Calu3 (cell line): Measurements from ENCODE around the gene MND1. TPM values are rescaled to one million over a fixed set of nuclear protein-coding genes. Genes with fewer than 3 reads are reported as not detected.
A peak's percentile ranks its signal among the peaks of the same experiment; 100 is the strongest.

Experiments
- BruUV-seq: library from RNA; stranded (reverse); fragments of 400-500 nt; replicated peaks from 2 replicates; lab custom pipeline; 2021; lab: Mats Ljungman, UMichigan
- CTCF ChIA-PET: fragments of 300-600 bp; sonication (Branson Sonifier 250); formaldehyde crosslinking; loops from one replicate; lab custom pipeline; 2022; ENCODE audit warnings: antibody characterized with exemption; lab: Charles Lee
- DNase-seq: peaks from one replicate; pipeline ENCODE4 v3.0.0; 2022
- H3K27ac Mint-ChIP-seq: one replicate; pipeline ENCODE4 v1.8.0; 2022; ENCODE audit warnings: mixed read lengths; ENCODE audit not compliant: unreplicated experiment
- H3K27me3 Mint-ChIP-seq: one replicate; pipeline ENCODE4 v1.8.0; 2022; ENCODE audit warnings: mixed read lengths; ENCODE audit not compliant: unreplicated experiment
- H3K36me3 Mint-ChIP-seq: one replicate; pipeline ENCODE4 v1.8.0; 2022; ENCODE audit warnings: mild to moderate bottlenecking, moderate library complexity, mixed read lengths; ENCODE audit not compliant: insufficient read depth, unreplicated experiment
- H3K4me1 Mint-ChIP-seq: one replicate; pipeline ENCODE4 v1.8.0; 2022; ENCODE audit warnings: mild to moderate bottlenecking, low read depth, mixed read lengths; ENCODE audit not compliant: unreplicated experiment
- H3K4me3 Mint-ChIP-seq: one replicate; pipeline ENCODE4 v1.8.0; 2022; ENCODE audit warnings: mild to moderate bottlenecking, low read depth, moderate library complexity, mixed read lengths; ENCODE audit not compliant: unreplicated experiment
- H3K9me3 Mint-ChIP-seq: one replicate; pipeline ENCODE4 v1.8.0; 2022; ENCODE audit warnings: low read depth, mixed read lengths; ENCODE audit not compliant: unreplicated experiment
- intact Hi-C: fragments of 100-400 bp; cut with micrococcal nuclease; formaldehyde crosslinking; loops from one replicate; pipeline ENCODE4 v1.10.0; 2022; ENCODE audit not compliant: unreplicated experiment
- total RNA-seq: library from RNA; stranded (reverse); gene quantifications from 2 replicates; pipeline ENCODE4 v1.2.3, GENCODE V29; 2022
- TF ChIP-seq, protein P1 (sequence below): fragments of 200-600 bp; IDR thresholded peaks from one replicate; pipeline ENCODE4 v1.8.0; 2022; ENCODE audit warnings: antibody characterized with exemption; ENCODE audit not compliant: unreplicated experiment

MND1 gene
- total RNA-seq, 1 experiment from 2014 or later, result 12.6 TPM

DNA sequence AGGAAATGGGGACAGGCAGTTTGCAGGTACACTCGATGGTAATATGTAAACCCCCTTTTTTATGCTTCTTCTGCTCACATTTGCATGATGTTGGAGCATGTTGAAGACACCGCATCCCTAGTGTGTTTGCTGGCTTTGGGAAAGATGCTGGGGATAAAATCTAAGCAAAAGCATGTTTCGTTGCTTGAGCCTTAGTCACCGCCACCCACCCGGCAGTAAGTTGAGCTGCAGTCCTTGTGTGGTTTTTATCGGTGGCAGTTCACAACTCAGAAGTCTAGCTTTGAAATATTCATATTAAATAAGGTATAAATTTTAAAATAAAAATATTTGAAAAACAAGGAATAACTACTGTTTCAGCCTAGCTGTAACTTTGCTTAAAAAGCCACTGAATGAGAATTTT, 21.7 kb upstream of the MND1 start:
- CTCF ChIA-PET, result no interaction called here
- Mint-ChIP-seq H3K4me1 (no peaks in the 10 kb centered on the region), H3K36me3 (peaks cover 14% of the 10 kb centered on the region), H3K27ac (no peak overlapping the region), H3K27me3 (no peaks in the 10 kb centered on the region), H3K9me3 (no peaks in the 10 kb centered on the region), H3K4me3 (no peak overlapping the region)
- BruUV-seq, result no TSS peak
- no peak for DNase-seq
- intact Hi-C loops, result no loop called here
- TF ChIP-seq, protein P1, sequence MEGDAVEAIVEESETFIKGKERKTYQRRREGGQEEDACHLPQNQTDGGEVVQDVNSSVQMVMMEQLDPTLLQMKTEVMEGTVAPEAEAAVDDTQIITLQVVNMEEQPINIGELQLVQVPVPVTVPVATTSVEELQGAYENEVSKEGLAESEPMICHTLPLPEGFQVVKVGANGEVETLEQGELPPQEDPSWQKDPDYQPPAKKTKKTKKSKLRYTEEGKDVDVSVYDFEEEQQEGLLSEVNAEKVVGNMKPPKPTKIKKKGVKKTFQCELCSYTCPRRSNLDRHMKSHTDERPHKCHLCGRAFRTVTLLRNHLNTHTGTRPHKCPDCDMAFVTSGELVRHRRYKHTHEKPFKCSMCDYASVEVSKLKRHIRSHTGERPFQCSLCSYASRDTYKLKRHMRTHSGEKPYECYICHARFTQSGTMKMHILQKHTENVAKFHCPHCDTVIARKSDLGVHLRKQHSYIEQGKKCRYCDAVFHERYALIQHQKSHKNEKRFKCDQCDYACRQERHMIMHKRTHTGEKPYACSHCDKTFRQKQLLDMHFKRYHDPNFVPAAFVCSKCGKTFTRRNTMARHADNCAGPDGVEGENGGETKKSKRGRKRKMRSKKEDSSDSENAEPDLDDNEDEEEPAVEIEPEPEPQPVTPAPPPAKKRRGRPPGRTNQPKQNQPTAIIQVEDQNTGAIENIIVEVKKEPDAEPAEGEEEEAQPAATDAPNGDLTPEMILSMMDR, result no peak

- Mint-ChIP-seq H3K4me3 (no peak overlapping the region), H3K4me1 (no peaks in the 10 kb centered on the region), H3K36me3 (peaks cover 12% of the 10 kb centered on the region), H3K27me3 (no peaks in the 10 kb centered on the region), H3K27ac (no peak overlapping the region), H3K9me3 (no peaks in the 10 kb centered on the region)
- no TSS peak for BruUV-seq
- intact Hi-C loops, result no loop called here
- CTCF ChIA-PET, result no interaction called here
- TF ChIP-seq, protein P1, result no peak
- DNase-seq, result no peak
These were observed 20.4 kb upstream of the MND1 start for GRCh38 chr4:153324046-153324445.

DNA sequence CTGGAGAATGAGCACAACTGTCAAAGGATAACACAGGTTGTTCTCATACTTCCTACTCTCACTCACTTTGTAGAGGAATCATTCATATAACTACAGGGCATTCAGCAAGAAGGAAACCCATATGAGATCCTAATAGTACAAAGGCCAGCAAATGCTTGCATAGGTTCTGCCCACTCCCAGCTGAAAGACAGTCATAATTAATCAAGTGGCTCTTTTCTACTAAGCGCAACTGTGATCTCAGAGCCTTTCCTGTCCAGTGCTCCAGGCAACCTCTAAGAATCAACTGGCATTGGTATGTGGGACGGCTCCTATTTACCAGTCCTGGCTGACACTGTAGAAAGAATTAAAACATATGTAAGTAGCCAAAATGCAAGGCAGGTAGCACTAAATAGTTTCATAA, 18.9 kb upstream of the MND1 start:
- H3K27ac Mint-ChIP-seq, result no peak overlapping the region
- no peak overlapping the region for H3K4me3 Mint-ChIP-seq
- TF ChIP-seq, protein P1, result no peak
- CTCF ChIA-PET, result interaction anchor here (0.7 kb wide), 1 partner anchor 260 kb away, joined by 3 read pairs; no protein-coding TSS in a partner anchor
- no TSS peak for BruUV-seq
- H3K27me3 Mint-ChIP-seq, result no peaks in the 10 kb centered on the region
- H3K9me3 Mint-ChIP-seq, result no peaks in the 10 kb centered on the region
- intact Hi-C loops, result no loop called here
- H3K4me1 Mint-ChIP-seq, result no peaks in the 10 kb centered on the region
- no peak for DNase-seq
- peaks cover 4% of the 10 kb centered on the region for H3K36me3 Mint-ChIP-seq

GRCh38 chr4:153326513-153326912, 18.0 kb upstream of the MND1 start:
- peak; percentile 40 for DNase-seq
- intact Hi-C loops, result no loop called here
- Mint-ChIP-seq H3K27me3 (no peaks in the 10 kb centered on the region), H3K4me1 (no peaks in the 10 kb centered on the region), H3K36me3 (peaks cover 4% of the 10 kb centered on the region), H3K4me3 (no peak overlapping the region), H3K9me3 (no peaks in the 10 kb centered on the region), H3K27ac (no peak overlapping the region)
- TF ChIP-seq, protein P1, result no peak
- BruUV-seq, result no TSS peak
- CTCF ChIA-PET, result no interaction called here
